ENCODE measurements around the gene TTC8.

DNA sequence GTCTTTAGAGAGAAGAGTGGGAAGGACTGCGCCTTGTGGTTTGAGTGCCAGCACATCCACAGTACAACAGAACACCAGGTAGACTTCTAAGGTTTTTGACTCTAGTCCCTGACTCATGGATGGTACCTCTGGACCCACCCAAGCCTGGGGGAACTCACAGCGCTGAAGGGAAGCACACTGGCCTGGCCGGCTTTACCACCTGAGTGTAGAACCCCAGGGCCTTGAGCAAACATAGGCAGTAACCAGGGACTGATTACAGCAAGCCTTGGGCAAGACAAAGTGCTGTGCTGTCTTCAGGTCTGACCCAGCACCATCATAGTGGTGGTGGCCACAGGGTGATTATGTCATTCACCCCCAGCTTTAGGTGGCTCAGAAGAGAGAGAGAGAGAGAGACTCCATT lies 48.9 kb upstream of the TTC8 start:
- TF ChIP-seq, protein P1, sequence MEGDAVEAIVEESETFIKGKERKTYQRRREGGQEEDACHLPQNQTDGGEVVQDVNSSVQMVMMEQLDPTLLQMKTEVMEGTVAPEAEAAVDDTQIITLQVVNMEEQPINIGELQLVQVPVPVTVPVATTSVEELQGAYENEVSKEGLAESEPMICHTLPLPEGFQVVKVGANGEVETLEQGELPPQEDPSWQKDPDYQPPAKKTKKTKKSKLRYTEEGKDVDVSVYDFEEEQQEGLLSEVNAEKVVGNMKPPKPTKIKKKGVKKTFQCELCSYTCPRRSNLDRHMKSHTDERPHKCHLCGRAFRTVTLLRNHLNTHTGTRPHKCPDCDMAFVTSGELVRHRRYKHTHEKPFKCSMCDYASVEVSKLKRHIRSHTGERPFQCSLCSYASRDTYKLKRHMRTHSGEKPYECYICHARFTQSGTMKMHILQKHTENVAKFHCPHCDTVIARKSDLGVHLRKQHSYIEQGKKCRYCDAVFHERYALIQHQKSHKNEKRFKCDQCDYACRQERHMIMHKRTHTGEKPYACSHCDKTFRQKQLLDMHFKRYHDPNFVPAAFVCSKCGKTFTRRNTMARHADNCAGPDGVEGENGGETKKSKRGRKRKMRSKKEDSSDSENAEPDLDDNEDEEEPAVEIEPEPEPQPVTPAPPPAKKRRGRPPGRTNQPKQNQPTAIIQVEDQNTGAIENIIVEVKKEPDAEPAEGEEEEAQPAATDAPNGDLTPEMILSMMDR (IDR thresholded peaks at IDR 0.05), result no peak
- no peak for TF ChIP-seq POLR2A (IDR thresholded peaks at IDR 0.05)
